Amniotic stem cell (primary cell): ENCODE results near the gene NUDT6.
A peak's percentile ranks its signal among the peaks of the same experiment; 100 is the strongest.
"Not testable (repeated sequence)": the region's sequence is repeated elsewhere in the genome, so short reads cannot be mapped to it uniquely, and the experiment has no call there.

Source experiments
- DNase-seq: peaks from one replicate; lab custom pipeline; 2025; lab: John Stamatoyannopoulos, UW

NUDT6 gene

DNA sequence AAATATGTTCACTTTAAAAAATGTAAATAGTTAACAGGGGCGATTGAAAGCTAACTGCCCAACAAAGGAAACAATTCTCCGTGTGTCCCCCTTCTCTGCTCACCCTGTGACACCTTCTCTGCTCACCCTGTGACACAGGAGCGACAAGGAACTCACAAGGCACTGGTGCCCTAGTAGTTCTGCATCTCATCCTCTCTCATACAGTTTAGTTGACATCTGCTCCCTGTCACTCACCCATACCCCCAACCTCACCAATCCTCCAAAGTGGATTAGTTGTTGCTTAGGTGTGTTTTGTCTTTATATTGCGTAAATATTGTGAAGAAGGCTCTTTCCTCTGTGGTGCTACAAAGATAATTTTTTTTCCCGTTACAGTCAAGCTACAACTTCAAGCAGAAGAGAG is 46.4 kb downstream of the NUDT6 start:
- DNase-seq = no peak

- DNase-seq = peak; percentile 75
Measured at GRCh38 chr4:122873821-122874593, 48.4 kb downstream of the NUDT6 start.

DNA sequence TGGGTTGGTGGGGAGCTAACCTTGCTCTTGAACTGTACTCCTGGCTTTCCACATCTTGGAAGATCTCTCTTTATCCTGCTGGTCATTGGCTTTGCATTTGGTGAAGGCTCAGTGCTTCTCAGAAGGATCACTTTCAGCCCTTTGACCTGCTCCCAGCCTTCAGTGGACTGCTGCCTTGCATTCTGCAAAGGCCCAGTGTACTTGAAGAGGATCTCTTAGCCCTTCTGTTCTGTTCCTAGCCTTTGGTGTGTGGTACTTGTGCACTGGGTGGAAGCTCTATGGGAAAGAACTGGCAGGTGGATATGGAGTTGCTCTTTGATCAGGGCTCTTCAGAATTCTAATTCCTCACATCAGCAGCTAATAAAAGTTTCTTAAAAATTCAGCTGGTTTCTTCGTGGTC is 49.3 kb downstream of the NUDT6 start:
- no peak for DNase-seq

DNA sequence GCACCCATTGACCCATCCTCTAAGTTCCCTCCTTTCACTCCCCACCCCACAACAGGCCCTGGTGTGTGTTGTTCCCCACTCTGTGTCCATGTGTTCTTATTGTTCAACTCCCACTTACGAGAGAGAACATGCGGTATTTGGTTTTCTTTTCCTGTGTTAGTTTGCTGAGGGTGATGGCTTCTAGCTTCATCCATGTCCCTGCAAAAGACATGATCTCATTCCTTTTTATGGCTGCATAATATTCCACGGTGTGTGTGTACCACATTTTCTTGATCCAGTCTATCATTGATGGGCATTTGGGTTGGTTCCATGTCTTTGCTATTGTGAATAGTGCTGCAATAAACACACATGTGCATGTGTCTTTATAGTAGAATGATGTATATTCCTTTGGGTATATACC is 54.2 kb downstream of the NUDT6 start:
- DNase-seq = not testable (repeated sequence)

DNA sequence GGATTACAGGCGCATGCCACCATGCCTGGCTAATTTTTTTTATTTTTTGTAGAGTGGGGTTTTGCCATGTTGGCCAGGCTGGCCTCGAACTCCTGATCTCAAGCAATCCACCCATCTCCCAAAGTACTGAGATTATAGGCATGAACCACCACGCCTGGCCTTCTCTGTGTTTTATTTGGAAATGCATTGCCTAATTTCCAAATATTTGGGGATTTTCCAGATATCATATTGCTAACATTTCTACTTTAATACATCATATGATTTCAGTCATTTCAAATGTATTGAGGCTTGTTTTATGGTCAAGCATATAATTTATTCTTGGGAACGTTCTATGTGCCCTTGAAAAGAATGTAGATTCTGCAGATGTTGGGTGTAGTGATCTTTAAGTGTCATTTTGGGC is 57.0 kb downstream of the NUDT6 start:
- no peak for DNase-seq

GRCh38 chr4:122863639-122864038 is 58.8 kb downstream of the NUDT6 start:
- DNase-seq = no peak

- DNase-seq = no peak
Measured at GRCh38 chr4:122861172-122861943, 61.0 kb downstream of the NUDT6 start.

DNA sequence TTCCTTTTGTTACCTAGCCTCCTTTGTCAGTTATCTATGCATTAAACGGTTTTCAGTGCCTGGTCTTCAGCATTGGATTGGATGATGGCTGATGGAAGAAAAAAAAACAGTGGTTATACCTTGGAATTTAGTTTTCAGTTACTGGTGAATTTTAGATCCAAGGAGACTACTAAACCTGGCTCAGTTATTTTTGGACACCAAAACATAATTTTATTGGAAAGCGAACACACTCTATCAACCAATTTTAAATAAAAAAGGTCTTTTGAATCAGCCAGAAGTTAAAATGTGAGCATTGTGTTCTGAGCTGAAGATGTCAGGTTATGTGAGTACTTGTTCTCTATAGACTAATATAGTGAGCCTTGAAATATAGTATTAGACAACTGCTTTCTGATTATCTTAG is 63.7 kb downstream of the NUDT6 start:
- DNase-seq = no peak

GRCh38 chr4:122857160-122857559 is 65.2 kb downstream of the NUDT6 start:
- no peak for DNase-seq

GRCh38 chr4:122855353-122855890 is 67.0 kb downstream of the NUDT6 start:
- no peak for DNase-seq

DNA sequence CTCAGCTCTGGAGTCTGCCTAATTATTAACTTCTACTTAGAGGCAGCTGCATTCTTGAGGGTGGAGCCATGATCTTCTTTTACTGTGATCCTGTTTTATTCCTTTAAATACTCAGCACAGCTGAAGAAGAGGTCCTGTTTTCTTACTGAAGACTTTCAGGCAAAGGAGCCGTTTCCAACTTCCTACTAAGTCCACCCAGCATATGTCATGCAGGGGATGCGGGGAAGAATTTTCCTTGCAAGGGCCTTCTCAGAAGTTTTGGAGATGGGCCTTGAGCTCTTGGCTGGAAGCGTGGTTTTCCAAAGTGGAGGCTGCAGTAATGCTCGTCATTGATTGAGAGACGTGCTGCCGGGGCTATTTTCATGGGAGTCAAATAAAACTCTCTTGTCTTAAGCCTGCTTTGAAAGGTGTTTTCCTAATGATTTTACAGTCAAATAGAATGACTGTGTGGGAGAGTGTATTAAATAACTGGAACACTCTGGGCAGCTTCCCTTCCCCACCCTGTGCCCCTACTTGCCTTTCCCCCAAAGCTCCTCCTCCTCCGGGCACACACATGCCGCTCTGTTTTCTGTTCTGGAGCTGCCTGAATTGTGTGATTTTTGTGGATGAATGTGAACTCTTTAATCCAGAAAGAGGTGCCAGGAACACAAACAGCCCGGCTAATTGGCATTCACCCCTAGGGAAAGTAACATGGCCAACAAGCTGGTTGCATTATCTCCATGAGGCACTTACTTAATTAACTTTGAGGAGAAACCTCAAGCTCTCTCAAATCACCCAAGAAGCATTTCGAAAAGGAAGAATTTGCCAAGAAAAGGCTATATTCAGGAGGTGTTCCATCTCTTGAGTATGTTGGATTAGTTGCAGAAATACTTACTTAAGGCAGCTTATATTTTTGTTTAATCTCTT is 67.7 kb downstream of the NUDT6 start:
- no peak for DNase-seq

DNA sequence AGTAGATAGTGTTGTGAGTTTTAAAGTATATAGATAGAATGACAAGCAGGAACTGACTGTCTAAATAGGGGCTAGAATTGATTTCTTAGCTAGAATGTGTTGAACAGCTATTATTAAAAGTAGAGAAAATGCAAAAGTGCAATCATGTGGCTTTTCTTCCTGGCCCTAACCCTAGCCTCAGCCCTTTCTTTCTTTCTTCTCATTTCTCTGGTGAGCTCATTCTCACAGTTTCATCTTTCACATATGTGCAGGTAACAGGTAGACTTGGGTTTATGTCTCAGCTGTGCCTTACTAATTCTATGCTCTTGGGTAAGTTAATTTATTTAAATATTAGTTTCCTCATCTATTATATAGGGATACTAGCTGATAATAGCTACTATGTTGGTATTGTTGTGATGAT is 70.8 kb downstream of the NUDT6 start:
- DNase-seq = no peak

DNA sequence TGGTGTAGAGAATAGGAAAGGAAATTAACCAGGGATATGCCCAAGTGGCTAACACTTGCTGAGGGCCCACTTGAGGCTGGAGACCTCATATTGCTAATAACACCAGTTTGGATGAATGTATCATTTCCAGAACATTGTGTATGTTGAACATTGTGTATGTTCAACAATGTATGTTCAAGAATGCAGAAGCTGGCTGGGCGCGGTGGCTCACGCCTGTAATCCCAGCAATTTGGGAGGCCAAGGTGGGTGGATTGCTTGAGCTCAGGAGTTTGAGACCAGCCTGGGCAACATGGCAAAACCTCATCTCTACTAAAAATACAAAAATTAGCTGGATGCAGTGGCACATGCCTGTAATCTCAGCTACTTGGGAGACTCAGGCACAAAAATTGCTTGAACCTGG is 72.6 kb downstream of the NUDT6 start:
- DNase-seq = not testable (repeated sequence)

DNA sequence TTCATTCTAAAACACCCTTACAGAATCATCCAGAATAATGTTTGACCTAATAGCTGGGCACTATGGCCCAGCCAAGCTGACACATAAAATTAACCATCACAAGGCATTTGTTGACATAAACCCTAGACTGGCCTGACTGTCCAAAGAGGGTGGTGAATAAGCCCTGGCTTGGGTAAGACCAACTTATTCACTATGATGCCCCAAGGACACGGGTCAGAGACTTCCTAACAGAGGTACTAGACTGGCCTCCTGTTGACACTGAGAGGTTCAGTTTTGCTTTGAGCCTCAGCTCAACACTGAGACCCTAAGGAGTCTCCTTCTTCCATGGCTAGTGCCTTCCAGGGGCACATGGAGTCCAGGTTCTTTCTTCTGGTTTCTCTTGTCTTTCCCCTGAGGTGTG is 74.5 kb downstream of the NUDT6 start:
- DNase-seq = no peak

- no peak for DNase-seq
Measured at GRCh38 chr4:122845760-122846159, 76.6 kb downstream of the NUDT6 start.

- DNase-seq = no peak
Measured at GRCh38 chr4:122845066-122845465, 77.3 kb downstream of the NUDT6 start.

- DNase-seq = not testable (repeated sequence)
Measured at GRCh38 chr4:122844391-122844790, 78.0 kb downstream of the NUDT6 start.

DNA sequence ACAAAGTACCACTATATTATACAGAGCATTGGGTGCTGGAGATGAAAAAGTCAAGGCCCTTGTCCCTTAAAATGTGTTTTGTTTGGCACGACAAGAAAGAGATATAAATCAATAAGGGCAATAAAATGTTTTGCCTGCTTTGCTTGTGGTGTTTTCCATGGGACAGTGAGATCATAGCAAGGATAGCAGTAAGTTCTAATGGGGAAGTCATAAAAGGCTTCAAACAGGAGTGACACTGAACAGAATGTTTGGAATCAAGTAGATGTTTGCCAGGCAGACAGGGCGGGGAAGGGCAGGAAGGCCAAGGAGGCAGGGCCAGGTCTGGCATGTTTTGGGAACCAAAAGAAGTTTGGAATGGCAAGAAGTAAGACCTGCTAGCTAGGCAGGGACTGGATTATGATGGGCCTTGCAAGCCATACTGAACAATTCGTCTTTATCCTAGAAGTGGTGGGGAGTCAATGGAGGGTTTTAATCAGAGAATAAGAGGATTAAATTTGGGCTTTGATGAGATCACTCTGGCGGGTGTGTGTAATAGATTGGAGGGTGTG is 79.3 kb downstream of the NUDT6 start:
- DNase-seq = no peak
